Liver (tissue), 5 donors: ENCODE results near the gene HTR7. TPM values are rescaled to one million over a fixed set of nuclear protein-coding genes. Genes with fewer than 3 reads are reported as not detected.

ENCODE experiments used
- polyA plus RNA-seq, 2 donors: library from polyadenylated mRNA; stranded (reverse) in 1 of 2; unstranded in 1 of 2; fragments of 200-250 nt in 1 of 2; fragments of >200 nt in 1 of 2; fragmentation: Nextera tagmentation in 1 of 2; extraction: Ambion mirVana in 1 of 2; gene quantifications; one replicate each; pipeline versions ENCODE4 v1.2.1 to v1.2.3, GENCODE V29; 2013 to 2015
- small RNA-seq: library from RNA; depleted of rRNA; stranded (forward); fragments of <200 nt; gene quantifications from one replicate; pipeline ENCODE3, GENCODE V24; 2014
- total RNA-seq, 2 donors: library from RNA; depleted of rRNA; stranded (reverse); fragments of >200 nt; gene quantifications; one replicate each; pipeline ENCODE4 v1.2.3, GENCODE V29; 2014
- donor health status: healthy.
- donor health status: healthy.
- donor health status: healthy.

Gene HTR7
- total and polyA plus RNA-seq, 4 donors = 0.17 to 0.61 (median 0.18) TPM; not detected in 1

Small RNA genes lying within 50 kb of the gene (small RNA-seq; reads per million reads assigned to genes)
- gene RF00019 = not detected

Other genes with a start within 250 kb of the HTR7 start
- gene RPP30, start 13.9 kb upstream of the HTR7 start, total RNA-seq = 10 to 100 TPM; 11.3 to 22.6 TPM
- gene RPP30, start 13.9 kb upstream of the HTR7 start, polyA plus RNA-seq = 10 to 100 TPM; 11.2 to 14.6 TPM
- under 1 TPM in 1 of 2 donors, not detected in 1; 0.25 TPM for gene ANKRD1, start 63.0 kb upstream of the HTR7 start, total RNA-seq
- gene ANKRD1, start 63.0 kb upstream of the HTR7 start, polyA plus RNA-seq = under 1 TPM in 1 of 2 donors, not detected in 1; 0.16 TPM